COR-L47 (cell line): ENCODE measurements around the gene NLGN1.
A peak's percentile ranks its signal among the peaks of the same experiment; 100 is the strongest.

Experiments
- DNase-seq: peaks from one replicate; lab custom pipeline; 2025; lab: John Stamatoyannopoulos, UW

Gene NLGN1

DNA sequence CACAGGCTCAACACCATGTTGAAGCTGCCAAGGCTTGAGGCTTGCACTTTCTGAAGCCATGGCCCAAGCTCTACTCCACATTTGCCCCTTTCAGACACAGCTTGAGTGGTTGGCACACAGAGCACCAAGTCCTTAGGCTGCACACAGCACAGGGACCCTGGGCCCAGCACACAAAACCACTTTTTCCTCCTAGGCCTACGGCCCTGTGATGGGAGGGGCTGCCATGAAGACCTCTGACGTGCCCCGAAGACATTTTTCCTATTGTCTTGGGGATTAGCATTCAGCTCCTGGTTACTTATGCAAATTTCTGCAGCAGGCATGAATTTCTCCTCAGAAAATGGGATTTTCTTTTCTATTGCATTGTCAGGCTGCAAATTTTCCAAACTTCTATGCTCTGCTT, 445.5 kb downstream of the NLGN1 start:
- no peak for DNase-seq

DNA sequence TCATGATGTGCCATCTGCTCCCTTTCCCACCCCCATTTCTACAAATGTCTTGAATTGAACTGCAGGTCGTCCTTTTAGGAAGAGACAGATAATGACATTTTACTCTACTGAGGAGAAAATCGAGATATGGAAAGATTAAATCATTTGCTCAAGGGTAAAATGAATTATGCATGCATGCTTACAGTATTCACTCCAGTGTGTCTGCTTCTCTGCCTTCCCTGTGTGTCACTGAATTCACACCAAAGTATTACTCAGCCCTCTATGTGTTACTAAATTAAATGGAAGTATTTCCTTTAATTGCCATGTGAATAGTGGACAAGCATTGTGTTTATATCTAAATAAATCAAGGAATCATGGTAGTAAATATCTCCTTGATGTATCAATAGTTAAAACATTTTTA, 449.0 kb downstream of the NLGN1 start:
- DNase-seq = no peak

DNA sequence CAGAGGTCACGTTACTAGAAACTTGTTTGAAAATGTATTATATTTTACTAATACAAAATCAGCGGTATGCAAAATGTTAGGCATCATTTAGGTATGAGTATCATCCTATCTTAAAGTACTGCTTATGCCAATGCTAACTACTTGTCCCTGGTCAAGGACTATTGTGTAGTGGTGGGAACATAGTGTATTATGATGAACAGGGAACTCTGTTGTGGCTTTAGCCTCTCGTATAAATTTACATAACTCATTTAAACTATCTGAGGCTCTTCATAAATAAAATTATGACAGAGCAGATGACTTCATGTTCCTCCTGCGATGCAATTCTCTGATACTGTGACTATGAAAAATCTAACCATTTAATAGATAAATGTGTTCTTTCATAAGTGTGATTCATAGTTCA, 451.9 kb downstream of the NLGN1 start:
- DNase-seq = no peak

DNA sequence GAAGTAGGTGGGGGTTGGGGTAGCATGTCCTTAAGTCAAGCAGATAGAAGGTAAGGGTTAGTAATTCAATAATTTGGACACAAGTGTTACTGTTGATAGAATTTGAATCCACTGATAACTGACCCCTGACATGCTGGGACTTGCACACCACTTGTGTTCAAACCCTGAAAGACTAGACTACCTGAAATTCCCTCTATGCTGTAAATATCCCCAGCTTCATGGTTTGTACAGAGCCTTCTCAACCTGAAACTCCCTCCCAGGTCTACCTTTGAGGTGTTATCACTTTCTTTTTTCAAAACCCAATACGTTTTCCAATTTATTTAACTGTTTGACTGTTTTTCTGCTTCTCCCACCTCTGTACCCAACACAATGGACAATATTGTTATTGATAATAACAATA, 459.6 kb downstream of the NLGN1 start:
- DNase-seq = no peak

DNA sequence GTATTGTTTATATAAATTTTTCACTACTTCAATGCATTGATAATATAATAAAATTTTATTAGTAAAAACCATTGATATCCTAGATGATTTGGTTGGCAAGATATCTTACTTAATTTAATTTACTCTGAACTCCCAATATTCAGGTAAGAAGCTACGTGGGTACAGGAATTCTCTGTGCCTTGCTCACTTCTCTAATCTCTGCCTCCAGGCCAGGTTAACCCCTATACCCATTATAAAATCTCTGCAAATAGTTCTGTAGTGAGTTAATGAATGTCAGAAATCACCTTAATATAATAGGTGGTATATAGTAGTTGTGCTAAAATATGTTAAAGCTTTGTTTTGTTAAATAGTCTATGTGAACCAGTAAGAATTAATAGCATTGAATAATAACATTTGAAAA, 465.2 kb downstream of the NLGN1 start:
- DNase-seq = no peak

DNA sequence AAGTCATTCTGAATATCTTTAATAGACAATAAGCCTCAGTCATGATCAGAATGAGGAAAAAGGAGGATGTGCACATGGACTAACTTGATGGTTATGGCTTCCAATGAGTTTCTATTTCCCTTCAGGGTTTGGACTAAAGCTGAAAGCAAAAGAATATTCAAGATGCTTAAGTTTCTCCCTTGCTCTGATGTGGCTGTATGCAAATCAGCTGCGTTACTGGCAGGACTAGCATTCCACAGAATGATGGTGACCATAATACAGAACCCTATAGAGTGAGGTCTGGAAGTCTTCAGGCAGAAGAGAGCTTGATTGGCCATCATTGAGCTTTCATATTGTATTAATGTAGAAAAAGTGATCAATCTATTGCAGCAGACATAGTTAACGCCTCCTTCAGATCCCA, 466.0 kb downstream of the NLGN1 start:
- DNase-seq = no peak

DNA sequence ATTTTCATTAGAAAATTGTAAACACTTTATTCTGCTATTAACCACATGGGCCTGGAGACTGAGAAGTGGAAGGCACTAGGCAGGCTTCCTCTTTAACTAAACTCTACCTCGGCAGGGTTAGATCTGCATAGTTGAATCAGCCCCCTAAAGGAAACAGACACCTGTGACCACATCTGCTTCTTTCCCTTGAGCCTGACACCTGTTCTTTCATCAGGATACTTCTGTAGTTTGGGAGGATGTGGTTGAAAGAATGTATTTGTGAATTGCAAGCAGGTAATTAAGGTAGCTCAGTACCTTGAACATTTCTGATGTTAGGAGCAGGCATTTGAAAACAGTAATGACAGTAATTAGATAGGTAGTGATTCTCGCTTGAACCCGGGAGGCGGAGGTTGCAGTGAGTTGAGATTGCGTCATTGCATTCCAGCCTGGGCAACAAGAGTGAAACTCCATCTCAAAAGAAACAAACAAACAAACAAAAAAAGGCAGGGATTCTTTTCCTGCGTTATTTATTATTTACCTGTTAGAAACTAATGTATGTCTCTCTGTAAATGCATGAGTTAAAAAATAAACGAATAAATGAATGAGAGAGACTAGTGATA, 468.5 kb downstream of the NLGN1 start:
- no peak for DNase-seq

DNA sequence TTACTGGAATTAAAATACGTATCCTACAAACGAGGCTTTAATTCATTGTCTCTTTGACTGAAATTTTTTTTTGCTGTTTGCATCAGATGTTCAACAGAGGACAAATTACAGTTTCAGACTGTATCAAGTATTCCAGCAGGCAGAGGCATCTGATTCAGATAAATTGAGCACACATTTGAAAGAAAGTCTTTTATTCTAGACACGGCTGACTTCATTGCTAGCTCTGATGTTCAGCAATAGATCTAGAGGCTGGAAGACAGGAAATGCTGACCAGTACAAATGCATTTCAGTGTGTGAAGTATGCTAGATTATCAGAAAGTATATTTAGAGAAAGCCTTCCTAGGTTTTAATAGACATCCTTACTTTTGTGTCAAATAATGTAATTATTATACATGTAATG, 472.2 kb downstream of the NLGN1 start:
- no peak for DNase-seq

DNA sequence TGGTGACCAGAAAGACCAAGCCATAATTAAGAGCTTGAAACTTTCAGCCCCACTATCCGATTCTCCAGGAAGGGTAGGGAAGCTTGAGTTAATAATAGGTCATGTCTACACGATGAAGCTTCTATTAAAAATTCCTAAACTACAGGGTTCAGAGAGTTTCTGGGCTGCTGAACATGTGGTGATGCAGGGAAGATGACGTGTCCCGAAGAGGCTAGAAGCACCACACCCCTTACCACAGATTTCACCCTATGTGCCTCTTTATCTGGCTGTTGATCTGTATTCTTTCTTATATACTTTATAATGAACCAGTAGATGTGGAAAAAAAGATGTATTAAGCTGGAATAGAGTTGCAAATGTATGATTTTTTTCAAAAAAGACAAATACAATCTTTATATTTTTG, 473.4 kb downstream of the NLGN1 start:
- DNase-seq = no peak

DNA sequence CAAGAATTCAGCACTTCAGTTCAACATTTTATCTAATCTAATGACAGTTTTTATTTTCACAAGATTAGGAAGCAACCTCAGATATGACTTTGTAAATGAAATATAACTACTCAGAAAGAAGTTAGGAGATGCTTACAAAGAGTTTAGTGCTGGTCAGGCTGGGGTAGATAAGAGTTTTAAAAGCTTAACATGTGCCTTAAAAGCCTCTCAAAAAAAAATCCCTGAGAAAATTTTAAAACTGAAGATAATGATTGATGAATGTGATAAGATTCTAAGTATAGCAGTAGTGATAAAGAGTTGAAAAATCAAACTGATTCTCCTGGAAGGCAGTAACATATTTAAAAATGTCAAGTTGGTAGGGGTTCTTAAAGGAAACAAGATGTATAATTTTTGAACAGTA, 478.2 kb downstream of the NLGN1 start:
- DNase-seq = no peak

DNA sequence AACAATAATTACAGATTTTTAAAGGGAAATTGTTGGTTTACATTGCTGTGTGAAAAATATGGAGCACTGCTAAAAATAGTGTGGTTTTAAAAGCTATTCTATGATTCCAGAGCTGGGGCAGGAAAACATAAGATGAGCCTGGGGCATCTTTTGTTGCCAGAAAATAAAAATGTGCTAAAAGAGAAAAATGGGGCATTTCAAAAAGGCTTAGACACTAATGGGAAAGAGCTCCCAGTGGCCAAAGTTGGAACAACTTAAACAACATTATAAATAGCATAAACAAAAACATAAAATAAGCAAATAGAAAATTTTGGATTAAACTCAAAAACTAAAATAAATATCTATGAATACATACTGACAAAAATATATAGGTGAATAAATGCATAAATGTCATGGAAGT, 478.9 kb downstream of the NLGN1 start:
- no peak for DNase-seq

DNA sequence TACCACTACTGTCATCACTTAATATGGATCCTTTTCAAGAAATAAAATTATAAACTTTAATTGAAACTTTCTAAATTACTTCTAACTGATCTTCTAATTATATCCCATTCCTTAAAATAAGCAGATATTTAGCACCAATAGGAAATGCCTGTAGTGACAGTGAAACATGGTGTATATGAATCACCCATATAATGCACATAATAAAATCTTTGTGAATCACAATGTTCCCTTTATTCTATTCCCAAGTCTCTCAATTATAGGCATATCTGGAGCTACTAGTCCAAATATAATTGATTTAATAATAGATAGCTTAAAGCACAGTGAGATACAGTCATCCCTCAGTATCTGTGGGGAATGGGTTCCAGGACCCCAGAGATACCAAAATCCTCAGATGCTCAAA, 490.3 kb downstream of the NLGN1 start:
- no peak for DNase-seq

DNA sequence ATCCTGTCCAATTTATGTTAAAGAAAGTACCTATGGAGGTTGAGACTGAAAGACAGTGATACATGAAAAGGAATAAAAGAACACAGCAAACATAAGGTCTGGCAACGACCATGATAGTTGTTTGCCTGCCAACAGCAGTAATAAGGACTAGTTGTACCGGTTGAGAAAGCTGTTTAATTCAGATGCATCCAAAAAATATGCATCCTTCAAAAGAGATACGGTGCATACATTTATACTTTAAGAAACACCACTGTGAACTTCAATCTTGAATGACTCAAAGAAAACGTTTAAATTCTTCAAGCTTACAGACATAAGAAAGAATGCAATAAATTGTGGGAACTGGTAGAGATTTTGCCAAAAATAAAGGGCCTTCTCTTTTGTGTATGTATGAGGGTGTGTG, 492.1 kb downstream of the NLGN1 start:
- no peak for DNase-seq

DNA sequence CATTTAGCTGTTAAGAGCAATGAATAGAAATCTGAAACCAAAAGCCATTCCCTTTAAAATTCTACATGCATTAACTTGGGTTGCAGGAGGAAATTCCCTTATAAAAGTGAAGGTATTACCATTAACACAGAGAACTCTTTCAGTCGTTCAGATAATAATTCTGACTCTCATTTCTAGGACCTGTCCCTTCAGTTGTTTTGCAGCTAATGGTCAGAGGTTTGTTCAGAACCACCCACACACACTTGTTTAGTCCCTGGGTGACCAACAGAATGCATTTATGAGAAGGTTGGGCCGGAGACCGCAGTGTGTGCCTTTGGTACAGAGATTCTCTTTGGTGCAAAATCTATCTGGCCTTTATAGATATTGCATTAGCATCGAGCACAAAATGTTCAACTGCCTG, 492.5 kb downstream of the NLGN1 start:
- no peak for DNase-seq

DNA sequence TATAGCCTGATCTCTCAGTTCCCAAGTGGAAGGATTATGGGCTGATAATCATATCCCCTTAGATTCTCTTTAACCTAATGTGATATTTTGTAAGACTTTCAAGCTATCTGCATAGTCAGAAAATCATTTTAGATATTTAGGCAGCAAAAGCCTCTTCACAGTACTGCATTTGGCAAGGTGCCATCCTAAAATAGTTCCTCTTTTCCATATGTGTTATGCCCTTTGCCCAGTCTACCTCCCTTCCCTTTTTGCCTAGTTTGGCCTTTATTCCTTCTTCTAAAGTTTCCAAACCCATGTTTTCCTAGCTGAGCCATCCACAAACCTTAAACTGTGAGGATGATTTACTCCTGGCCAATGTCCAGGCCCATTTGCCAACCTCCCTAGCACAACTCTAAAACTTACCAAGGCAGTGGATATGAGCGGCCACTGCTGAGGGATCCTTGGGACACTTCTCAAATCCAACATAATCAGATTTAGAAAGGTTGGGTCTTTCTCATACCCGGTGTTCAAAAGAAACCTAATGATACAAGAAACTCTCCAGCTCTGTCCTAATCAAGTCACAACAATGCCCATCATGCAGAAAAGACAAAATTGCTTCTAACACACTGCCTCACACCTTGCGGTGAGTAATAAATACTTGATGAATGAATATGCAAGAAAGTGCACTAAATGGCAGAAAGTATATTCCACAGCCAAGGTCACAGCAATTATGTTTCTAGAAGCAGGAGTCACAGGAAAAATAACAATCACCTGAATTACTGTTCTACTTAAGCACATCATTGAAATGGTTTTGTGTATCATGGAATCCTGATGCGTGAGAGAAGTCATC, 493.9 kb downstream of the NLGN1 start:
- DNase-seq = no peak

DNA sequence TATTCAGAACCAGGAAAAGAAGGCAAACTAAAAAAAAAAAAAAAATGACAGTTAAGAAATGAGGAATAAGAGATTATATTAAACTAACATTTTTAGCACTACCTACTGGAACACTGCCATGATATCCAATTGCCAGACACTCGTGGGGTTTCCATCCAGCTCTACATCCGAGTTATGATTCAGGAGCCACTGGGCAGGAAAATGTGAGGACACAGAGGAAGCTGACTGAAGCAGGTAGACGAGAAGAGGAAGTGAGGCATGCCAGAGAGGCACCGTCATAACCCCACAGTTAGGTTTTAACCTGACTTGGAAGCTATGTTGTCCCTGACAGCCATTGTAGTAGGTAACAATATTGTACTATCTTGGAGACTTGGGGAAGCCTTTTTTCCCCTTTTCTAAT, 495.0 kb downstream of the NLGN1 start:
- DNase-seq = no peak

DNA sequence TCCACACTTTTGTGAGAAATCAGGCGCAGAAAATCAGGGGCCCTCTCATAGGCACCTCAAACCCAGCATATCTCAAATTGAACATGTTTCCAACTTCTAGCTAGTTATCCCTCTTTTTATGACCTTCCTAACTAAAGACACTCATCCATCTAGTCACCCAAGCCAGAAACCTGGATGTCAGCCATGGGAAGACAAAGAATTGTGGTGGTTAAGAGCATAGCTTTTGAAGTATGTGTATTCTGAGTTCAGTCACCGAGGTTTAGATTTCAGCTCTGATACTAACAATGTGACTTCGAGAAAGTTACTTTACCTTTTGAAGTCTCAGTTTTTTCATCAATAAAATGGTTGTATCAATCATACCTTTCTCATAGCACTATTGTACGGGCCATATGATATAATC, 495.5 kb downstream of the NLGN1 start:
- no peak for DNase-seq

DNA sequence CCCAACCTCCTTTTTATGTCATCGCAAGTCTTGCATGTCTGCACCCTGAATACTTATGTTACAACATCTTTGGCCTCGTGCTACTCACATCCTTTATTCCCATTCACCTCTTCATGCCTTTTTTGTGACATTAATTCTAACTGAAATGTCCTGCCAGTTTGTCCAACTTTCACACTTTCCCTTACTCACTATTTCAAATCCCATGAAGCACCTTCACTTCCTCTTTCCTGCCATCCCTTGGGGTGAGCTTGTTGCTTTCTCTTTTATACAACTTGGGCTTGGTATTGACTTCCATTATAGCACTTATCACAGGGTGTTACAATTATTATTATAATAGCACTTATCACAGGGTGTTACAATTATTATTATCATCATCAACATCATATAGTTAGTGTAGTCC, 496.3 kb downstream of the NLGN1 start:
- no peak for DNase-seq

DNA sequence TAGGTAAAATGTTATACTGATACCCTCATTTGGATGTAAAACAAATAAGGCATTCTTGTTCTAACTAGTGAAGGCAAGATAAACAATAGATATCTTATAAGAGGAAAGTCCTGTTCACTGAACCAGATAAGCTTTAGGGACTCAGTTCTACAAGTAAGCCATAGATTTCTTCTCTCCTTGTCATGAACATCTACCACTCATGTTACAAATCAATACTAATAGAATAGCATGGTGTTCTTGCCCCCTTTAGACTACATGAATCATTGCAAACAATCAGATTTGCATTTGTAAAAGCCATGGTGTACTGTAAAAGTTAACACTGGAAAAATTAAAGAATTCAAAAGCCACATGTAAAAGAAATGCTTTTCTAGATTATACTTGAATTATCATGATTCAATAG, 500.1 kb downstream of the NLGN1 start:
- no peak for DNase-seq

DNA sequence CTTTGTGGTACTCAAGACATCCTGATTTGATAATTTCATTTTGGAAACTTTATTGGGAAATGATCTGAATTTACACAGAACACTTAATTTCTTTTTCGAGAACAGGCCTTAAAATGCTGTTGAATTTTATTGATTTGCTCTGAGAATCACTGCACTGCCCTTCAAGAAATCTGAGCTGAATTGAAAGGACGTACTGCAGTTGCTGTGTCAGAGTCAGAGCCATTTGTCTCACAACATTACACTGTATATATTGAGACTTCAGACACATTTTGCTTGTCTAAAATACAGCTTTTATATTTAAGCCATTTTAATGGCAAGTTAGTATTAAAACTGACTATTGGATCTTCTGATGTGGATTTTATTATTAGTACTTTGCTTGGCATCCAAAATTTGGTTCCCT, 504.1 kb downstream of the NLGN1 start:
- DNase-seq = no peak

DNA sequence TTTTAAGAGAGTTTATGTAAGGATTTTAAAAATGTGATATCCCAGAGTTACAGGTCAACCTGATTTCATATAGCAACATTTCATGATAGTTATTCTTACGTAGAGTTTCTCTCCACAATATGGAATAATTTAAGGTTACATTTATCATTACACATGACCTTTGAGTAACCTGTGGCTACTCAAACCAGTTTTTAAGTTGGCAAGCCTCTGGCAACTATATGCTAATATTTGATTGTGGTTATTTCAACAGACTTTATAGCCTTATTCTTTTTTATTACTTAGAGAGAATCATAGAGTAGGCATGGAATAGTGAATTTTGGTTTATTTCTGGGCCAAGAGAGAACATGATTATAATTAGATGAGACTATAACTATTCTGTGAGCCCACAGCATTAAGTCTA, 504.9 kb downstream of the NLGN1 start:
- no peak for DNase-seq

DNA sequence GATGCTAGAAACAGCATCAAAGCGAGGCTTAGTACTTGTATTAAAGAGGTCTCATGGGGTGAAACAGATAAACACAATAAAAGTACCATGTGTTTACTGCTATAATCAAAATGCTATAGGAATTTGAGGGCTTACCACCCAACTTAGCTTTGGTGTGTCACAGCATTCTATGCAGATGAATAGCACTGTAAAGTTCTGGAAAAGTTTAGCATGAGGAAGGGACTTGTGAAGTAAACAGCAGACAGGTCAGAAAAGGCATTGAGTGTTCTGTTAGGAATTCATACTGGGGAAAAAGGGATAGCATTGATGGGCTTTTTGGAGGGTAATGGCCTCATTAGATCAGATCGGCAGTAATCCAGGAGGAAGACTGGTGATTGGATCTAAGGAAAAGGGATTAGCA, 505.3 kb downstream of the NLGN1 start:
- no peak for DNase-seq

DNA sequence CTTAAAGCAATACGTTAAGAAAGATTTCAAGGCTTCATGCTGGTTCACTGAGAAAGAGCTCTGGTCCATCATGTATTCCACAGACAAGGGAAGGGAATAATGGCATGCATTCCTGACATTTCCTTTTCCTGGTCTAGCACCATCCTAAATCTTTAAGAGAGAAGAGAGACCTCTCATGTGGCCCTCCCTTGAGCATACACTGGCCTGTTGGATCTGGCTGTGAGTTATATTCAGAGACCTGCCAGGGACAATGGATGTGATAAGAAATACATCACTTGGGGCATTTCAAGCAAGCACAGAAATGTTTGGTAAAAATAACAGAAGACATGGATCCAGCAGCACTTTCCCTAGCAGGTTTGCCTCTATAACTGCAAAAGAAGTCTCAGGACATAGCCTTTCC, 507.8 kb downstream of the NLGN1 start:
- no peak for DNase-seq

DNA sequence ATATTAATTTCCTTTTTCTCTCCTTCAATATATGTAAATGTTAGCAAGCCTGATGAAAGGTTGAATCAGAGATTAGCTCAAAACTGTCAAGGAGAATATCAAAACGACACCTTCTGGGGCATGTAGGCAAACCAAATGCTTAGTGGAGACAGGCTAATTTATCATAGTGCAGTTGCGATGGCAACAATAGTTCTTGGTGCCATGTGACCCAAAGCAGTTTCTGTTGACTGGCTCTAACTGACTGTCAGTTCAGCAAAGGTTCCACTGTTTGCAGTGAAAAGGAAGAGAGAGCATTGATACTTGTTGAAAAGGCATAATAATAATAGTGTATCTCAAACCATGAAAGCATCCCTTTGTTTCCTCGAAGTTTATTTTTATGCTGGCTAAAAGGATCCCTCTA, 513.9 kb downstream of the NLGN1 start:
- peak; percentile 78 for DNase-seq
